Mesenchymal stem cell (in vitro differentiated cells and primary cell): ENCODE results near the gene DCLK3.

Experiments
- DNase-seq: peaks from one replicate; pipeline ENCODE4 v3.0.0-alpha.2; 2013
- H2AFZ ChIP-seq: one replicate; pipeline ENCODE4 v1.6.1; 2013; ENCODE audit warnings: low read depth, mild to moderate bottlenecking, control low read depth, inconsistent platforms, low read length, moderate library complexity
- H2AK5ac ChIP-seq: 2 replicates; pipeline ENCODE4 v1.6.1; 2013; ENCODE audit warnings: low read length, moderate library complexity, mild to moderate bottlenecking, inconsistent platforms; ENCODE audit not compliant: severe bottlenecking
- H2BK120ac ChIP-seq: one replicate; pipeline ENCODE4 v1.6.1; 2013; ENCODE audit warnings: low read depth, mild to moderate bottlenecking, inconsistent platforms, low read length, moderate library complexity
- H2BK12ac ChIP-seq, 2 experiments: one replicate each; pipeline ENCODE4 v1.6.1; 2013; ENCODE audit warnings: inconsistent platforms in 2 of 2, low read length in 2 of 2, mild to moderate bottlenecking in 2 of 2, moderate library complexity in 2 of 2, control low read depth in 1 of 2
- H2BK15ac ChIP-seq: one replicate; pipeline ENCODE4 v1.6.1; 2013; ENCODE audit warnings: mild to moderate bottlenecking, low read depth, inconsistent platforms; ENCODE audit not compliant: poor library complexity, severe bottlenecking
- H2BK5ac ChIP-seq: 2 replicates; pipeline ENCODE4 v1.6.1; 2013; ENCODE audit warnings: low read depth, mild to moderate bottlenecking, low read length, control low read depth, inconsistent platforms; ENCODE audit not compliant: poor library complexity, severe bottlenecking
- H3K14ac ChIP-seq, 2 experiments: one replicate each; pipeline ENCODE4 v1.6.1; 2013; ENCODE audit warnings: inconsistent platforms in 2 of 2, low read length in 2 of 2, control low read depth in 1 of 2, mild to moderate bottlenecking in 1 of 2, moderate library complexity in 1 of 2
- H3K18ac ChIP-seq, 2 experiments: one replicate each; pipeline ENCODE4 v1.6.1; 2013; ENCODE audit warnings: inconsistent platforms in 2 of 2, low read length in 2 of 2, control low read depth in 1 of 2, low read depth in 1 of 2, mild to moderate bottlenecking in 1 of 2
- H3K23ac ChIP-seq, 2 experiments: one replicate each; pipeline ENCODE4 v1.6.1; 2013; ENCODE audit warnings: inconsistent platforms in 2 of 2, low read length in 2 of 2, mild to moderate bottlenecking in 2 of 2, moderate library complexity in 2 of 2, control low read depth in 1 of 2
- H3K27ac ChIP-seq: 2 replicates; pipeline ENCODE4 v1.5.1; 2013; ENCODE audit warnings: mild to moderate bottlenecking, moderate library complexity, low read length, control low read depth, inconsistent platforms; ENCODE audit not compliant: poor library complexity, severe bottlenecking
- H3K27me3 ChIP-seq, 2 experiments: 2 replicates each; pipeline versions ENCODE4 v1.6.1 to v1.7.0; 2013; ENCODE audit warnings: low read length in 2 of 2, mild to moderate bottlenecking in 2 of 2, moderate library complexity in 2 of 2, control low read depth in 1 of 2, inconsistent platforms in 1 of 2; ENCODE audit not compliant: control insufficient read depth in 1 of 2, insufficient read depth in 1 of 2
- H3K36me3 ChIP-seq, 2 experiments: 2 replicates each; pipeline versions ENCODE4 v1.6.1 to v1.7.0; 2013; ENCODE audit warnings: low read length in 2 of 2, control low read depth in 1 of 2, inconsistent platforms in 1 of 2, low read depth in 1 of 2, mild to moderate bottlenecking in 1 of 2; ENCODE audit not compliant: insufficient read depth in 2 of 2, control insufficient read depth in 1 of 2
- H3K4ac ChIP-seq, 2 experiments: one replicate each; pipeline ENCODE4 v1.6.1; 2013; ENCODE audit warnings: inconsistent platforms in 2 of 2, low read length in 2 of 2, mild to moderate bottlenecking in 2 of 2, moderate library complexity in 2 of 2, control low read depth in 1 of 2, low read depth in 1 of 2
- H3K4me1 ChIP-seq: 2 replicates; pipeline ENCODE4 v1.6.1; 2013; ENCODE audit warnings: low read depth, low read length, control low read depth; ENCODE audit not compliant: control insufficient read depth, insufficient read depth
- H3K4me2 ChIP-seq: 2 replicates; pipeline ENCODE4 v1.6.1; 2013; ENCODE audit warnings: low read length, mild to moderate bottlenecking, inconsistent platforms; ENCODE audit not compliant: poor library complexity, severe bottlenecking
- H3K4me3 ChIP-seq, 2 experiments: 2 replicates each; pipeline versions ENCODE4 v1.5.1 to v1.7.0; 2013; ENCODE audit warnings: low read length in 2 of 2, mild to moderate bottlenecking in 2 of 2, control low read depth in 1 of 2, low read depth in 1 of 2; ENCODE audit not compliant: insufficient read depth in 1 of 2
- H3K79me1 ChIP-seq: replicated peaks from 2 replicates; pipeline ENCODE4 v1.6.1; 2013; ENCODE audit warnings: mild to moderate bottlenecking, control low read depth, low read length, inconsistent platforms; ENCODE audit not compliant: poor library complexity, severe bottlenecking
- H3K9ac ChIP-seq: 2 replicates; pipeline ENCODE4 v1.7.0; 2013; ENCODE audit warnings: mild to moderate bottlenecking, low read length, moderate library complexity
- H3K9me3 ChIP-seq: 2 replicates; pipeline ENCODE4 v1.7.0; 2013; ENCODE audit warnings: mild to moderate bottlenecking, low read length; ENCODE audit not compliant: control insufficient read depth
- H4K8ac ChIP-seq: one replicate; pipeline ENCODE4 v1.6.1; 2013; ENCODE audit warnings: inconsistent platforms, mild to moderate bottlenecking, low read length, moderate library complexity
- H4K91ac ChIP-seq: one replicate; pipeline ENCODE4 v1.6.1; 2013; ENCODE audit warnings: mild to moderate bottlenecking, low read length, inconsistent platforms
- WGBS: methylation state at CpG from one replicate; pipeline ENCODE4 v1.1.7; 2013; ENCODE audit warnings: mixed read lengths; 5-methylcytosine and 5-hydroxymethylcytosine counted together

Gene DCLK3

GRCh38 chr3:36705015-36705414, 59.3 kb downstream of the DCLK3 start:
- no peak overlapping the region for H4K8ac ChIP-seq
- H3K14ac ChIP-seq: no peak overlapping the region
- H3K4me2 ChIP-seq: no peak overlapping the region
- H4K91ac ChIP-seq: no peak overlapping the region
- no peak overlapping the region for H2BK120ac ChIP-seq
- H3K9me3 ChIP-seq: no peaks in the 10 kb centered on the region
- no peak overlapping the region for H3K18ac ChIP-seq
- WGBS: 93% methylated on average over 5 of the region's 8 CpGs
- no peaks in the 10 kb centered on the region for H3K36me3 ChIP-seq
- no peak overlapping the region for H2AFZ ChIP-seq
- H3K23ac ChIP-seq: no peak overlapping the region
- H3K4me3 ChIP-seq: no peak overlapping the region
- no peaks in the 10 kb centered on the region for H3K79me1 ChIP-seq
- H2BK12ac ChIP-seq: no peak overlapping the region
- H3K4me1 ChIP-seq: peaks cover 9% of the 10 kb centered on the region
- no peak overlapping the region for H3K4ac ChIP-seq
- H2BK5ac ChIP-seq: no peak overlapping the region
- no peak overlapping the region for H3K9ac ChIP-seq
- no peaks in the 10 kb centered on the region for H3K27me3 ChIP-seq
- no peak overlapping the region for H2AK5ac ChIP-seq
- no peak for DNase-seq
- no peak overlapping the region for H2BK15ac ChIP-seq
- H3K27ac ChIP-seq: no peak overlapping the region

DNA sequence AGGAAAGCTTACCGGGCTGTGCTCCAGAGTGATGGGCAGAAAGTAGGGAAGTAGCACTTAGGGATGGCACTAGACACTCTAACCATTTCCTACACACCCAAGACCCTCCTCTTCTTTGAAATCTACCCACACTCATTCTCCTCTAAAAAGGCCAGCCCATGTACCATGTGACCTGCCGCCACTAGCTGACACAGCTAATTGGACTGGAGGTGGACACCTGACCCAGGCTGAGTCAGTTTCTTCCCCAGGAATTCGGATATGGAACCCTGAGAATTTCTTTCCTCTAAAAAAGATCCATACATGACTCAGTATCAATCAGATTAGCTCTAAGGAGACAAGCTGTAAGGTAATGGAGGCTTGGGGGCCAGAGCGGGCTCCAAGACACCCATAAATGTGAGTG, 60.1 kb downstream of the DCLK3 start:
- Histone ChIP-seq H3K23ac (no peak overlapping the region), H2AK5ac (no peak overlapping the region), H3K79me1 (no peaks in the 10 kb centered on the region), H3K9ac (no peak overlapping the region), H2BK5ac (no peak overlapping the region), H3K4me2 (no peak overlapping the region), H3K4me1 (peaks cover 9% of the 10 kb centered on the region), H2BK12ac (no peak overlapping the region), H3K18ac (no peak overlapping the region), H3K9me3 (no peaks in the 10 kb centered on the region), H2BK120ac (no peak overlapping the region), H3K36me3 (no peaks in the 10 kb centered on the region), H3K14ac (no peak overlapping the region), H3K4me3 (no peak overlapping the region), H4K91ac (no peak overlapping the region), H2AFZ (no peak overlapping the region), H4K8ac (no peak overlapping the region), H3K27me3 (no peaks in the 10 kb centered on the region), H3K4ac (no peak overlapping the region), H3K27ac (no peak overlapping the region), H2BK15ac (no peak overlapping the region)
- WGBS: 84% methylated on average over 3 of the region's 4 CpGs
- DNase-seq: no peak

DNA sequence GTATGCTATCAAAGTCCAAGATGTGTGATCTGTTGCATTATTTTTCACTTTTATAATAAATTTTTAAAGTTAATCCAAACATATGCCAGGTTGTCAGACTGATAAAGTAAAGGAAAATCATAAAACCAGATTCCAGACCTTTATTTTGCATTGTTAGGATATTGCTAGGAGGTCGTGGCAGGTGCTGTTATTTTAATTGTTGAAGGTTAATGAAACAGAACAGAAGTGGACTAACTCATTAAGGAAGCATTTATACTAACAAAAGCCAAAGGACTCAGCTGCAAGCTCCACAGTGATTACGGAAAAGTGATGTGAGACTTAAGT, 63.1 kb downstream of the DCLK3 start:
- Histone ChIP-seq H2BK15ac (no peak overlapping the region), H3K4me3 (no peak overlapping the region), H3K18ac (no peak overlapping the region), H4K91ac (no peak overlapping the region), H4K8ac (no peak overlapping the region), H3K27me3 (no peaks in the 10 kb centered on the region), H3K9me3 (no peaks in the 10 kb centered on the region), H3K4me2 (no peak overlapping the region), H3K9ac (peak overlapping the region; percentile 37), H2BK12ac (no peak overlapping the region), H3K14ac (no peak overlapping the region), H3K36me3 (no peaks in the 10 kb centered on the region), H3K4ac (no peak overlapping the region), H3K4me1 (peaks cover 4% of the 10 kb centered on the region), H2AK5ac (no peak overlapping the region), H3K79me1 (no peaks in the 10 kb centered on the region), H3K27ac (no peak overlapping the region), H3K23ac (no peak overlapping the region), H2BK120ac (no peak overlapping the region), H2BK5ac (no peak overlapping the region), H2AFZ (no peak overlapping the region)
- 90% methylated on average over 1 of the region's 2 CpGs for WGBS
- DNase-seq: no peak

DNA sequence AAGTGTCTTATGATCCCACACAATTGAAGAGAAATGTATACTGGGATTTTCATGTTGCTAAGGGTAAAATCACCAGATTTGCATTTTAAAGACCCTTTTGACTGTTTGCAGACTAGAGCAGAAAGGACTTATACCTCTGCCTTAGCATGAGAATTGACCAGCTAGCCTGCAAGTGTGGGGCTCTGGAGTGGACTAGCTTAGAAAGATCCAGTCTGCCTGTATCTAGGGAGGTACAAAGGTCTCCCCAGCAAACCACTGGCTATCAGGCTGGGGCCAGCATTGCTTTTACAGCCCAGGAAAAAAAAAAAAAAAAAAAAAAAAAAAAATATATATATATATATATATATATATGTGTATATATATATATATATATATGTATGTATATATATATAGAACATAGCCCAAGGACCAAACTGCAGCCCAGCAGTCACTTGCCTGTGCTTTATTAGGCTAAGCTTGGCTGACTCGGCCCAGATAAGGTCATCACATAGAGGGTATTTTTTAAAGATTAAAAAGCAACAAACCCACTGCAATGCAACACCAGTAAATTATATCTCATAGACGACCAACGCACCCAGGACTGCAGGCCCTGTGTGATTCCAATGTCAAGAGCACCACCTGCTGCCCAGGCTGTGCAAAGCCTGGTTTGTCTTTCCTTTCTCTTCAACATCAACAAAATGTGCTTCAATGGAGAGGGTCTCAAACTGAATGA, 63.7 kb downstream of the DCLK3 start:
- Histone ChIP-seq H3K18ac (no peak overlapping the region), H2AFZ (no peak overlapping the region), H3K79me1 (no peaks in the 10 kb centered on the region), H2BK5ac (no peak overlapping the region), H3K23ac (no peak overlapping the region), H2BK12ac (no peak overlapping the region), H4K91ac (no peak overlapping the region), H3K4me2 (no peak overlapping the region), H3K36me3 (no peaks in the 10 kb centered on the region), H3K14ac (no peak overlapping the region), H3K27ac (no peak overlapping the region), H3K4me3 (no peak overlapping the region), H3K4ac (no peak overlapping the region), H2BK120ac (no peak overlapping the region), H3K9me3 (no peaks in the 10 kb centered on the region), H3K27me3 (no peaks in the 10 kb centered on the region), H2BK15ac (no peak overlapping the region), H4K8ac (no peak overlapping the region), H3K9ac (peak overlapping the region; percentile 37), H2AK5ac (peak overlapping the region; percentile 93), H3K4me1 (peaks cover 4% of the 10 kb centered on the region)
- peak; percentile 71 for DNase-seq
- WGBS: 11% methylated on average over 3 of the region's 3 CpGs
